NCI-H187 (cell line): ENCODE data around the gene USP24.
"Not testable (repeated sequence)": the region's sequence is repeated elsewhere in the genome, so short reads cannot be mapped to it uniquely, and the experiment has no call there.

Experiments
- DNase-seq, 2 experiments: peaks; one replicate each; lab custom pipeline; 2025; lab: John Stamatoyannopoulos, UW

USP24 gene

DNA sequence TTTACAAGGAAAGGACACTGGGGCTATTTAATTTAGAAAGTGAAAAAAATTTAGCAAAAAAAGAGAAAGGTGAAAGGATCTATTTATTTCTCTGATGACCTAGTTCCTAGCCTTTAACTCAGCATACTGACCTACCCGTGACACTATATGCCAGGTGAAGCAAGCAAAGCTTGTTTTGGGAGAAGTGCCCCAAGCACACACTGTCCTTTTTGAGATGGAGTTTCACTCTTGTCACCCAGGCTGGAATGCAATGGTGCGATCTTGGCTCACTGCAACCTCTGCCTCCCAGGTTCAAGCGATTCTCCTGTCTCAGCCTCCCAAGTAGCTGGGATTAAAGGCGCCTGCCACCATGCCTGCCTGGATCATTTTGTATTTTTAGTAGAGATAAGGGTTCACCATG lies 14.6 kb upstream of the USP24 start:
- not testable (repeated sequence) for DNase-seq

DNA sequence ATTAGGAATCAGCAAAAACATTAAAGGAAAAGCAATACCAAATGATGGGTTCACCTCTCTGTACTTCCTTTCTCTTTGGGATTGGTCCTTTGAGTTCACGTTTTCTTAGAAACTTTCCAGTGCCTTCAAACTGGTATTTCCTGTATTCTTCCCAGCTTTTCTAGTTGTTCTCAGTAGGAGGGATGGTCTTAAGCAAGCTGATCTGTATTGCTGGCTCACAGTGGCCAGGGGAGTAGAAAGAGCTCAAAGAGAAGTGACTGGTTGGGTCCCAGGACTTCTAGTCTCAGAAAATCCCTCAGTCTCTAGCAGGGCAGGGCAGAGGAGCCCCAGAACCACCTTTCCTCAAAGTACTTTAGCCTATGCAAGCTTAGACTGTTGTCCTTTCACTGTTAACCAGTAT lies 10.1 kb upstream of the USP24 start:
- no peak for DNase-seq

DNA sequence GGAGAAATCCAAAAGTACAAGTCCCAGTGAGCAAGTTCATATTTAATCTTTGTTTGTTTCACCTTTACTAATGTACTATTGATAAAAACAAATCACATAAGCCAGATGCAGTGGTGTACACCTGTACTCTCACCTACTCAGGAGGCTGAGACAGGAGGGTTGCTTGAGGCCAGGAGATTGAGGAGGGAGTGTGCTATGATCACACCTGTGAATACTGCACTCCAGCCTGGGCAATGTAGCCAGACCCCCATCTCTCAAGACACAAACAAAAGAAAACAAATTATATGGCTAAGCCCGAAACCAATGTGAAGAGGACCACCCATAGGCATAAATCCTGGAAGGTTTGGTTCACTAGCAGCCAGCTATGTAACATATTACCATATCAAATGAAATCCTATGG lies 9.6 kb upstream of the USP24 start:
- DNase-seq: no peak

DNA sequence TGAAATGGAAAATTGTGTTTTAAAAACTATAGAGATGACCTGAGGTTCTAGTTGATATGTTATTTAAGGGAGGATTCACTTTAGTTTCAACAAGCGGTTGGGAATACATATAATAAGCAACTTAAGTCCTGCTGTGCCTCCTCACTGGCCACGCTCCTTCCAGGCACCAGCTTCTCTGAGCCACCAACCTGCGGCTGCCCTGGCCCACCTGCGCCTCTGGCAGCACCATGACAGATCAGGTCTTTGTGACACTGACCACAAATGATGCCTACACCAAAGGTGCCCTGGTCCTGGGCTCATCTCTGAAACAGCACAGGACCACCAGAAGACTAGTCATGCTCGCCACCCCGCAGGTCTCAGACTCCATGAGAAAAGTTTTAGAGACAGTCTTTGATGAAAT lies 7.0 kb upstream of the USP24 start:
- no peak for DNase-seq

DNA sequence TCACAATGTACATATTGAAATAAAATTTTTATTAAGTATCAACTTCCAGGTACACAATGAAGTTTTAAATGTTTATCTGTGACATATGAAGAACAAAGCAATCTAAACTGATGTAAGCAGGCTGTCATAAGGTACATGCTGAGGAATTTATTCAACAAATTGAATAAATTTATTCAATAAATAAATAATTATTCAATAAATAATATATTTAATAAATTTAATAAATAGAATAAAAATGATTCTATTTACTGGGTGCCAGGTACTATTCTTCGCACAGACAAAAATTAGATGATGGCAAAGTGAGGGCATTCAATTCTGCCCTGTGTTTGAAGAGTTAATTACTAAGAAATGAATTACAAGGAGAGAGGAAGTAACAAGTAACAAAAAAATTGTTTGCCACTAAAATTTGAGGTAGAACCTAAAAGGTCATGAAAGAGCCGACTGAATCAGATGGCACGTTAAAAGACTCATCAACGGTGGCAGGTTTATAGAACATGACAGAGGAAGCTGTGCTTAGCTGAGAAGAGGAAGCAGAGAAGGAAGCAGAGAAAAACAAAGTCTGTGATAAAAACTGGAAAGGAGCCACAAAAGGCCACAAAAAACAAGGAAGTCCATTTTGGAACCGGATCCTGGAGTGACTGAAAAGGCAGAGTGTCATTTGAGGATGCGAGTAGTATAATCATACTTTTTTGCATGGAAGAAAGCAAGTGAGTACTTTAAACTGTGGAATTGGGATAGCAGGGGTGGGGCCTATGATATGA lies 2.2 kb upstream of the USP24 start:
- no peak for DNase-seq

DNA sequence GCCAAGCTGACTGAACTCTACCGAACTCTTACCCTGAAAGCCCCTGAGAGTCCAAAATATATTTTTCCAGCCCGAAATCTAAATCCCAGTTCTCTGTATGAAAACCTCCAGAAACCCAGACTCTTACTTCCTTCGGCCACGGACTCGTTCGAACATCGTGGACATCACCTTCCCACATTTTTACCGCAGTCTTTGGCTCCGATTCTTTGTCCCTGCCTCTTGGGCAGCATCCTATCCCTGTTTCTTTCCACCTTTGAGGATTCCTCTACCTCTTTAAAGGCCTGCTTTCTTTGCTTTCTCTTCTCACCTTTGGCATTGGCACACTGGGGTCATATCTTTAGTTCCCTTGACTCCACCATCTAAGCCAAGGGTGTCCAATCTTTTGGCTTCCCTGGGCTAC lies 932 bp upstream of the USP24 start:
- no peak for DNase-seq

DNA sequence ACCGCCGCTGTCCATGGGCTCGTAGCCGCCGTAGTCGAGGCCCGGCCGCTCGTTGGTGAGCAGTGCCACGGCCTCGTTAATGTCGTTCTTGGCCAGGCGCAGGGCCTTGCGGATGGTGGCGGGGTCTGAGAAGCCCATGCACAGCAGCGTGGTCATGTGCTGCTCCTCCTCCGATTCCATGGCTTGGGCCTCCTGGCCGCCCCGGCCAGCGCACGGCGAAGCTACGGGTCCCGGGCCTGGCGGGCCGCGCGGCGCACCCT lies 300 bp downstream of the USP24 start:
- DNase-seq: no peak

DNA sequence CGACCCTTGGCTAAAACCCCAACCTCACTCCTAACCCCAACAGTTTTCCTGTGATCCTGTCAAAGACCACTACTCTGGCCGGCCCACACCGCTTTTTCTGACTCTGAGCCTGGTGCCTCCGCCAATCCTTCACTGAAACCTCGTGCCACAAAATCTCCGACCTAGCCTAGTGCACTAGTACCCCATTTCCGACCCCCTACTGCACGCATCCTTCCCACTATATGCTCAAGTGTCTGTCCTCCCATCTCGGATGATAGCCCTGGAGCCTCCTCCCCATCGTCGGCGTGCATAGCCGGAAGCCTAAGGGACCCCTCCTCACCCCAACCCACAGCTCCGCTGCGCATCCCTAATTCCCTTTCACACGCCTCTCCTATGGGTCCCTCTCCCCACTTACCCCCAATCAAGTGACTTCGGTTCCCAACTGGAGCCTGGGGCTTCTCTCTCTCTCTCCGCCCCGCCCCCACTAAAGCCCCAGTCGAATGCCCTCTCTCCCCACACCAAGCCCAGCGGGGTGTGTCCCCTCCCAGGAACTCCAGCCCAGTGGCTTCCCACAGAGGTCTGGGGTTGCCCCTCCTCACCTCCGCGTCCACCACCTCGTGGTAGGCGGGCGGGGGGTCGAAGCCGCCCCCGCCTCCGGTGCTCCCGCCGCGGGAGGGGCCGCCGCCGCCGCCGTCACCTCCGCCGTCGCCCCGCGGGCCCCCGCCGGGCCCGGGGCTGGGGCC lies 791 bp downstream of the USP24 start:
- no peak for DNase-seq

DNA sequence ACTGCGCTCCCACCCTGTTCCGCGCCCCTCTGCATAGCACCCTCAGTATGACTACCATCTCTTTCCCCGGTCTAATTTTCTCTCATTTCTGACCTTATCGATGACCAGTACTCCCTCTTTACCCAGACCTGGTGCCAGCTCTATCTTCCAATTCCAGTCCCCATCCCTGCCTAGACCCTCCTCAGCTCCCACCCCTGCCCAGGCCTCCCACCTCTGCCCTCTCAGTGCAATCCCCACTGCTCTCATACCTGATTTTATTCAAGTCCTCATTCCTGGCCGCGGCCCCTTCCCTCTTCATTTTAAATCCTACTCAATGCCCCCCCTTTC lies 1.3 kb downstream of the USP24 start:
- DNase-seq: no peak

DNA sequence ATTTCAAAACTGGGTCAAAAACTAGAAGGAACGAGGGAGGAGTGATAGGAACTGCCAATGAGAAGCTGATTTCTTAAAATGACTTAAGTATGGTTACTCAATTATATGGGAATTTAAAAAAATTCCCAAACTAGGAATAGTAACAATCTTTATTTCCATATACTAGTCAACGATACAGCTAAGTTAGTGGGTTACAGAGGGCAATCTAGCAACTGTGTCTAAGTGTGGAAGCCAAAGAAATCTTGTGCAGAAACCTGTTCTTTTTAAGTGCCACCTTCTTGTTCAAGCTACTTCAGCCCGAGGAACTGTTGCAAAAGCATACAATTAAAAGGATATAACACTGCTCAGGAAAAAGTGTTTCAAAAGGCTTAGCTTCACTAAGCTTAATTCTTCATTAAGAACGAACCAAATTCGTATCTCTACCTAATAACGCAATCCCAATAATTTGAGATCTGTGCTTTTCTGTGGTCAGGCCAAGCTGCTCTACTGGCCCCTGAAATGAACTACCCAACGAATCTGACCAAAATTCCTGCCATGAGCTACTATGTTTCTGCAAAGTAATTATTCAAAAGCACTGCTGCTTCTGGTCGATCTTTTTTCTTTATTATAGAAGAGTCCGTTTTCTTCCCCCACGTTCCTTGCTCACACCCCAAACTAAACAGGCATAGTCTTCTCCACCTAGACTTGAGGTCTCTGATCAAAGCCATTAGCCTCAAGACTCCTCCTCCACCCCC lies 1.8 kb downstream of the USP24 start:
- no peak for DNase-seq

DNA sequence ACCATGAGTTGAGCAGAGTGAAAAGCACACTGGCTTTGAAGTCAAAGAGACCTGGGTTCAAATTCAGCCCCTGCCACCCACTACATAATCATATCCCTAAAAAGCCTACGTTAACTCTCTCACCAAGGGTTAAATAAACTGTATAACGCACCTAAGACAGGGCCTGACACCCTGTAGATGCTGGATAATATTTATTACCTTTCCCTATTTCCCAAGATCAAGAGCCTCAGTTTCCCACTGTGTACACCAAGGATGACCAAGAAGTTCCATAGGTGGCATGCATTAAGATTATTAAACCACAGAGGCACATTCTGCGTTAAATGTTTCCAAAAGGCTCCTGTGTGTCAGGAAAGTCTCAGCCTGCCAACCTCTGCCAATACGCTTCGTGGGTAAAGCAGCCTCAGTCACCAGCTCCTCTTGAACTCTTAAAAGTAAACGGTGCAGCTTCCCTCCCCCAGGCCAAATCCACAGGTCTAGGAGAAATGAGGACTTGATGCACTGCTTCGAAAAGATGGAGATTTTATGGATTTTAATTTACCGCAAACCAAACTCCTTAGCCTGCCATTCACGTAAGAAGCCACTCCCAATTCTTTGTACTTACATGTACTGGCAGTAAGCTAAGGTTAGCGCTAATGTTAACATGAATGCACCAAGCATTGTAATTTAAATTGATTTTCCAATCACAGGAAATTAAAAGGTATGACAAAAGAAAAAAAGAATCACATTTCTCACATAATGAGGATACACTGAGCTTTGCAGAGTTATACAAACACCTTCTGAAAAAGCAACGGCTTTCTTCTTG lies 2.6 kb downstream of the USP24 start:
- no peak for DNase-seq

DNA sequence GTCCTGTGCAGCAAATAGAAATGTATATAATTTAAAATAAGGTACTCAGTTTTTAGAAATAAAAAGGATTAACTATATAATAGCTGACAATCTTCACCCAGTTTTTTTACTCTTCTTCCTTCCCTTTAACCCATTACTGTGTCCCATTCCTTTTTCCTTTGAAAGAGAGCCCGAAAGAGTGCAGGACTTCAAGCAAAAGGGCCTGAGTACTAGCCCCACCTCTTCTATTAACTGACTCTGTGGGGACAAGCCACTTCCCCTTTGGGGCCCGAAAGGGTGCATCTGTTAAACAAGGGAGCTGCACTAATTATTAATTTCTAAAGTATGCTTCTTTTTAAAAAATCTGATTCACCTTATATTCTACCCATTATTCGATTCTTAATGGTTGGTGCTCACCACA lies 3.3 kb downstream of the USP24 start:
- no peak for DNase-seq

DNA sequence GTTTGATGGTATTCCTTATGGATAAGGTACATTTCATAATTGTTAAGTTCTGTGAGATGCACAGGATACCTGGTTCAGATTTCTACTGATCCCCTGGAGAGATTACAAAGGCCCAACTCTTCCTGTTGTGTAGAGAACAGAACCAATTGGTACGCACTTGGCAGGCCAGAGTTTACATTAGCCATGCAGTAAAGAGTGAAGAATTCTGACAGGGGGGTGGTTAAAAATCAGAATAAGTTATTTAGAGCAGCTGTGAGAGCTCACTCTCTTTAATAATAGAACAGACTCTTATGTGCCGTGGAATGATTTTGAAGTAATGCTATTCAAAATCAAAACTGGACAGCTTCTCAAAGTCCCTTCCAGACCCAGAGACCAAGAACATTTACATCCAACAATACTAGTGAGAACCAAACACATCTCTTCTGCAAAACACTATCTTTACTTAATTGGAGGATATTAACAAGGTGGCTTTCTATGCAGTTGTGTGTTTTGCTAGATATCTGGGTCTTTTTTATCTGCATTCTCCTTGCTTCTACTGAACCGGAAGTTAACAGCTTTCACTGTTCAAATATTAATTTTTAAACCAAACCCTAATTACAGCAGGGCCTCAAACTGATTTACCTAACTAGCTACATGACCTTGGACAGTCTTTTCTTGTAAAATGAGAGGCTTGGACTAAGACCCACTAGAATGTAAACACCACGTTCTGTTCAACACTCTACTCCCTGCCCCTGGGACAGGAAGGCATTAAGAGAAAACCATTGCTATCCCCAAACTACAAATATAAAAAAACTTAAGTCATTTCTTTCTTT lies 4.0 kb downstream of the USP24 start:
- no peak for DNase-seq

DNA sequence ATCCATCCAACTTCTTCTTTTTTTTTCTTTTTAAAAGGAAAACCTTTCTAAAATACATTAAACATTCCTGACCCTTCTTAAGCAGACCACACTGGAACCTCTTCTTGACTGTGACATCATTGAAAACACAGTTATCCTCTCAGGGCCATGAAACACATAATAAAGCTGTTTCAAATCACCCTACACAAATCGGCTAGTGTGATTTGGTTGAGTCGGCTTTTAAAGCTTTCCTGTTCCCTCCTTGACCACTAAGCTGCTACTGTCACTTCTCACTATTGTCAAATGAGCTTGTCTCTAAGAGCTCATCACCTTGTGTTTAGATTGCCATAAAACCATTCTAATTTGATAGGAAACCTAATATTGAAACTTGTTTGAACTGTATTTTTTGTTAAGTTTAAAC lies 5.9 kb downstream of the USP24 start:
- no peak for DNase-seq

DNA sequence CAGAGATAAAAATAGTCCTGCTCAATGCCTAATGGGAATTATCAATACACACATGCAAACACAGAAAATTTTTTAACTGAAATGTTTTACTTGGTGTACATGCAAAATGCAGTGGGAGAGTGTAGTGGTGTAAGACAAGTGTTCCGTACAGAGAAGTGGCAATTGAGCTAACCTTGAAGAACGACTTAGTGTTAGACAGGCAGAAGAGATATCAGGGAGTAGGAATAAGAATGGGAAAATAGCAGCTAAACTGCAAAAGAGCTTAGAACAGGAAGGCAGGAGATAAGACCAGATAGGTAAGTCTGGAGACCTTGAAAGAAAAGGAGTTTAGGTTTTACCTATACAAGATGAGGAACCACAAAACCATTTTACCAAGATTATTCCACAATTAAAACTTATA lies 9.0 kb downstream of the USP24 start:
- no peak for DNase-seq

DNA sequence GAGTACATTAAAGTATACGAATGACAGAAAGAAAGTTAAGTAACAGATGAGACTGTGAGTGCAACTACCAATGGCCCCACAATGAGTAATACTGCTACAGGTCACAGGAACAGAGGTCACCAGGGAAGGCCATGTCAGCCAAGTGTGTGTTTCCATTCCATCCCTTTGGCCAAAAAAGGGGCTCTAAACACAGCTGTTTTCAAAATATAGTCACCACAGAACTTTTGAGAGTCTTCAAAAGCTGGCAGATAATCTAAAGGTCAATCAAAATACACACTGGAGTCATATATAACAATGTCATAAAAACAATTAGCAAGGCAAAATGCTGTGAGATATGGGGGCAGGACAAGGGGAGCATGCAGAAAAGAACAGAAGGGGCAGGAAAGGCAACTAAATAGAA lies 10.2 kb downstream of the USP24 start:
- no peak for DNase-seq

DNA sequence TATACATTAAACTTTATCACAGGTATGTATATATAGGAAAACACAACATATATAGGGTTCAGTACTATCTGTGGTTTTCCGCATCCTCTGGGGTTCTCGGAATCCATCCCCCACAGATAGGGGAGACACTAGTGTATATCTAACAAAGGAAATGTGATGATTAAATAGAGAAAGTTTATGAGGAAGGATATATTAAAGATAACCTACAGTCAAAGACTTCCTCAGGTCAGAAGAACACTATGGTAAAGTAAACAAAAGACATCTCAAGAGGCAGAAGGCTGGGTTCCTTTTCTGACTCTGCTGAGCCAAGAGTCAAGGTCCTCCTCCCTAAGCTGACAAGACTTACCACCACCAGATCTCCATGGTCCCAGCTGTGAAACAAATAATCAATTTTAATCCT lies 12.1 kb downstream of the USP24 start:
- no peak for DNase-seq

DNA sequence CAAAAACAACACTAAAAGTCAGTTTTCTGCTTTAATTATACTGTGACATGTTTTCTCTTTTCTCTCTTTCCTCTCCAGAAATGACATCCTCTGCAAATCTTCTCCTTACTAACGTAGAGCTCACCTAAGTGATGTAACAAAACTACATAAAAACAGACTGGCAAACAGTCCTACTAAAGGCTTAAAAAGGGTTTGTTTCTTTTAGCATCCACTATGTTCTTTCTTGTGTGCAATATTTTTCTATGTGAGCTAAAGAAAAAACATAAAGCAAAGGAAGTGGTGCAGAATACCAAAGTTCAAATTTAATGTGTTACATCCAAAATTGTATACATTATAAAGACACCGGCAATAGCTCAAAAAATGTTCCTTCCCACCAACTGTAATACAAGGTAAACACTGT lies 14.5 kb downstream of the USP24 start:
- DNase-seq: no peak

DNA sequence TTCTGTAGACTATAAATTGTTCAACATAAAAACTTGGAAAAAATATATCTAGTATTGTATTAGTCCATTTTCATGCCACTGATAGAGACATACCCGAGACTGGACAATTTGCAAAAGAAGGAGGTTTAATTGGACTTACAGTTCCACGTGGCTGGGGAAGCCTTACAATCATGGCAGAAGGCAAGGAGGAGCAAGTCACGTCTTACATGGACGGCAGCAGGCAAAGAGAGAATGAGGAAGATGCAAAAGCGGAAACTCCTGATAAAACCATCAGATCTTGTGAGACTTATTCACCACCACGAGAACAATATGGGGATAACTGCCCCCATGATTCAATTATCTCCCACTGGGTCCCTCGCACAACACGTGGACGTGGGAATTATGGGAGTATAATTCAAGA lies 15.4 kb downstream of the USP24 start:
- DNase-seq: not testable (repeated sequence)

DNA sequence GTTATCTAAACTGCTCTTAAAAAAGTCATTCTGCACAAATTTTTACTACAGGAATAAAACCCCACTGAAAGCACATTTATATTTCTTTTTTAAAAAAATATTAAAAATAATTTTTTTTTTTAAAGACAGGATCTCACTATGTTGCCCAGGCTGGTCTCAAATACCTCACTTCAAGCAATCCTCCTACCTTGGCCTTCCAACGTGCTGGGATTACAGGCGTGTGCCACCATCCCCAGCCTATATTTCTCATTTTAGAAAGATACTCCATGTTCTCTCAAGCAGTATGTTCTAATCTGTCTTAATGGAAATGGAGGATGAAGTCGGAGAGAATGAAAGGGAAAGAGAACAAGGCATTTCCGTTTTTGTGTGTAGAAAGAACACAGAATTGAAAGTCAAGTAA lies 17.1 kb downstream of the USP24 start:
- no peak for DNase-seq

DNA sequence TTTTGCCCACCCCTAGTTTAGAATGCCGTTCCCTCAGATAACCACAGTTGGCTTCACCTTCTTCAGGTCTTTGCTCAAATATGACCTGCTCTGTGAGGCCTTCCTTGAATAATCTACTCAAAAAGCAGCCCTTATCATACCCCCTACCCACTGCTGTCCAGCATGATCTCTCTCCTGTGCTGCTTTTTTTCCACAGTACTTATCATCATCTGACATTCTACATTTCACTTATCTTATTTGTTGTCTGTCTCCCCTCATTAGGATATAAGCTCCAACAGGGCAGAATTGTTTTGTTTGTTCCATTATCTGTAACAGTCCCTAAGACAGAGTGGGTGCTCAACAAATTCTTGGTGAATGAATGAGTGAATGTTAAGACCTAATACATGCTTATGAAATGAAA lies 18.1 kb downstream of the USP24 start:
- DNase-seq: no peak
